Stimulated activated CD8-positive, alpha-beta memory T cell treated with anti-CD3 and anti-CD28 coated beads, Interleukin-12 subunit alpha, Interleukin-12 subunit beta, amount 100 ng/mL, for 4 hours (primary cell): ENCODE measurements around the gene DNMT3B.
"Not testable (repeated sequence)": the region's sequence is repeated elsewhere in the genome, so short reads cannot be mapped to it uniquely, and the experiment has no call there.

Source experiments
- DNase-seq: peaks from one replicate; pipeline ENCODE4 v3.0.0-alpha.2; 2020; ENCODE audit warnings: low read depth

The DNMT3B gene

GRCh38 chr20:32792316-32792715 is 30.1 kb downstream of the DNMT3B start:
- DNase-seq: no peak

DNA sequence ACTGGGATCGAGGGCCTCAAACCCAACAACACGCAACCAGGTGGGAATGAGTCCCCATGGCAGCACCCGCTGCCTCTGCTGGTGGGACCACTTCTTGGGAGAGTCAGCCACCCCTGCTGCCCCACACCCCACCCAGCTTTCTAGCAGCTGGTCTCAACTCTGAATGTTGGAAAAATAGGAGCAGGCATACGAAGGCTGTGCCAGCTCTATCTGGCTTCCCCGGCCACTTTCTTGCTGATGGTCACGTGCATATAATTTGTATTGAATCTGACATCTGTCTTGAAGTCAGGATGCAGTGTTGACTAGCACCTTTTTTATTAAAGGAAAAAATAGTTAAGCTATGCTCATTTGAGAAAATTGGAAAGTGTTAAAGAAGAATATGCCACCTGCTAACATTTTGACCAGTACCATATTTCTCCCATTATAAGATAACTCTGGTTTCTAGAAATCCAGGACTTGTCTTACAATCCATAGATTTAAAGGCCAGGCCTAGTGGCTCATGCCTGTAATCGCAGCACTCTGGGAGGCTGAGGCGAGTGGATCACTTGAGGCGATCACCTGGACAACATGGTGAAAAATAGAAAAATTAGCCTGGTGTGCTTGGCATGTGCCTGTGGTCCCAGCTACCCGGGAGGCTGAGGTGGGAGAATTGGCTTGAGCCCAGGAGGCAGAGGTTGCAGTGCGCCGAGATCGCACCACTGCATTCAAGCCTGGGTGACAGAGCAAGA is 30.7 kb downstream of the DNMT3B start:
- no peak for DNase-seq

- DNase-seq: no peak
These were observed 34.3 kb downstream of the DNMT3B start for GRCh38 chr20:32796383-32796948.

DNA sequence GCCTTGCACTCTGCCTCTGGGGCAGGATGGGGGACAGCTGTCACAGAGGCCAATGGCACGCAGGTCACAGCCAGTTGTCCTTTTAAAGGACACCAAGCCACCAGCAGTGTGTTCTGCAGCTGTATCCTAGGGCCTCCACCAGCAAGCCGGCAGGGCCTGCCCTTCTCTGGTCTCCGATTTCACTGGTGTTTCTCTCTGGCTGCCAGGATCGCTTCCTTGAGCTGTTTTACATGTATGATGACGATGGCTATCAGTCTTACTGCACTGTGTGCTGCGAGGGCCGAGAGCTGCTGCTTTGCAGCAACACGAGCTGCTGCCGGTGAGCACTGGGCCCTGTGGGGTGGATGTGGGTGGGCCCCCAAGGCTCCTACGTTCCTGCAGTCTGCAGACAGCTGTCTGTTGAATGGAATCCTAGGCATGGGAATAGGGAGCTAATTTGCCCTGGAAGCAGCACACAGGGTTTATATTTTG is 34.8 kb downstream of the DNMT3B start:
- DNase-seq: no peak

- DNase-seq: not testable (repeated sequence)
These were observed 35.4 kb downstream of the DNMT3B start for GRCh38 chr20:32797571-32797970.

- DNase-seq: no peak
These were observed 36.1 kb downstream of the DNMT3B start for GRCh38 chr20:32798046-32798981.

GRCh38 chr20:32803092-32803491 is 40.9 kb downstream of the DNMT3B start:
- DNase-seq: no peak

DNA sequence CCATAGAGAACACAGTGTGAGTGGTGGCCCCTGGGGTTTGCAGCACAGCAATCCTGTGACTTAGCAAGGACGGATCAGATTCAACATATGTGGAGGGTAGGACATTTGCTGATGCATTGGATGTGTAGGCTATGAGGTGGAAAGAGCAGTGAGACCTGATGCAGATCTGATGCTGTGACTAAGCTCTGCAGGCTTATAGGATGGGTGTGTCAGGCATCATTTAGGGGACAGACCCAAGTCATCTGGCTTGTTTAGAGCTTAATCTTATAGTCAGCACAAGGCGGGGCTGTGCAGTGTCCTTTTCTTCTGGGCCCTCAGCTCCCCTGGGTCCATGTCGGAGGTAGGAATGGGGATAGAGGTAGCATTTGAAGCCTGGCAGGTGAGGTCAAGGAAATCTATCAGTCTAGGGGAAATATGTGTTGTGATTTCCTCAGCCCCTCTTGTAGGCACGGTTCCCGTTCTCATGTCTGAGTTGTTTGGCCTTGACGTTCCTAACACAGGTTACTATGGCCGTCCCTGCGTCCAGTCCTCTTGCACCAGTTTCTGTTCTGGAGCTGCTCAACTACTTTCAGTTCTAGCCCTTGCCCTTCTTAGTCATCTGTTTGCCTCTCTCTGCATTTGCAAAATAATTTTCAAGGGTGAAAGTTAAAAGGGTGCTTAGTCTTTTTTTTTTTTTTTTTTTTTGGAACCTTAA is 42.0 kb downstream of the DNMT3B start:
- no peak for DNase-seq

- DNase-seq: no peak
These were observed 42.6 kb downstream of the DNMT3B start for GRCh38 chr20:32804817-32805216.

GRCh38 chr20:32805721-32806120 is 43.5 kb downstream of the DNMT3B start:
- no peak for DNase-seq

DNA sequence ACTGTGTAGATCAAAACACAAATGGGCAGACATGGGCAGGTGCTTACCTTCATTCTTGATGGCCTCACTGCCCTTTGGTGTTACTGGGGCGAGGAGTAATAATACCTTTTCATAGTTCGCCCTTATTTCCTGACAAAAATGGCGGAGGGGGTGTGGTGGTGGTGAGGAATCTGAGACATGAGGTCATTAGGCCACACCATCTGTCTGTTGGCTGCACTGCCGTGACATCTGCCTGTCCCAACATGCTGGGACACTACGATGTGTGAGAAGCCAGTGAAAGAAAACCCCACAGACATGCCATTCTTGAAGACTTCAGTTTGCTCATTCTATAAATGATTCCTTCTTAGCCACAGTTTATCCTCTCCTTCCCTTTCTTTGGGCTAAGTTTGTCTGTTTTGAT is 44.2 kb downstream of the DNMT3B start:
- no peak for DNase-seq

- DNase-seq: no peak
These were observed 45.5 kb downstream of the DNMT3B start for GRCh38 chr20:32807706-32808105.

GRCh38 chr20:32808438-32808837 is 46.3 kb downstream of the DNMT3B start:
- no peak for DNase-seq

- no peak for DNase-seq
These were observed 47.7 kb downstream of the DNMT3B start for GRCh38 chr20:32809907-32810306.

DNA sequence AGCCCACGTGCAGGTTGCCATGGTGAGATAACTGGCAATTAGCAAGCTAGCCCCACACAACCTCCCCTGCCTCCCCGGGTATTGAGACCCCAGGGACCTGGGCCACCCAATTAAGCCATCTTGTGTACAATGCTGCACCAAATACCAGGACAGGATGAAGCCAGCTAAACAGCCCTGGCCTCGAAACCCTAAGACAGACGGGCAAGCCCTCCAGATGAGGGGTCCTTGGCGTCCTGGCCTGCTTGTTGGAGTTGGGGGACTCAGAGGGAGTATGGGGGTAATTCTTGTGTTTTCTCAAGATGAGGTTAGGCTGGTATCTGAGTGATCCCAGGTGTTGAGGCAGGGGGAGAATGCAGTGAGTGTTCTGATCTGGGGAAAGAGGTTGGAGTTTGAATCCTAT is 48.8 kb downstream of the DNMT3B start:
- no peak for DNase-seq

DNA sequence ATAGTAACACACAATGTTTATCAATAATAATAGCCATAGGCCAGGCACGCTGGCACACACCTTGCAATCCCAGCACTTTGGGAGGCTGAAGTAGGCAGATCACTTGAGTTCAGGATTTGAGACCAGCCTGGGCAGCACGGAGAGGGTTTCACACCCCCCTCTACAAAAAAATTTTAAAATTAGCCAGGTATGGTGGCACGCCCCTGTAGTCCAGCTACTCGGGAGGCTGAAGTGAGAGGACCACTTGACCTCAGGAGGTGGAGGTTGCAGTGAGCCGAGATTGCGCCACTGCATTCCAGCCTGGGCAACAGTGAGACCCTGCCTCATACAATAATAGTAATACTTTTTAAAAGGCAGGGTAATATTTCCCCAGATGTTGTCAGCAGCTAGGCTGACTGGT is 49.7 kb downstream of the DNMT3B start:
- DNase-seq: no peak

- DNase-seq: no peak
These were observed 58.0 kb downstream of the DNMT3B start for GRCh38 chr20:32819992-32820697.

- no peak for DNase-seq
These were observed 58.7 kb downstream of the DNMT3B start for GRCh38 chr20:32820698-32821377.

GRCh38 chr20:32822225-32822624 is 60.0 kb downstream of the DNMT3B start:
- no peak for DNase-seq

DNA sequence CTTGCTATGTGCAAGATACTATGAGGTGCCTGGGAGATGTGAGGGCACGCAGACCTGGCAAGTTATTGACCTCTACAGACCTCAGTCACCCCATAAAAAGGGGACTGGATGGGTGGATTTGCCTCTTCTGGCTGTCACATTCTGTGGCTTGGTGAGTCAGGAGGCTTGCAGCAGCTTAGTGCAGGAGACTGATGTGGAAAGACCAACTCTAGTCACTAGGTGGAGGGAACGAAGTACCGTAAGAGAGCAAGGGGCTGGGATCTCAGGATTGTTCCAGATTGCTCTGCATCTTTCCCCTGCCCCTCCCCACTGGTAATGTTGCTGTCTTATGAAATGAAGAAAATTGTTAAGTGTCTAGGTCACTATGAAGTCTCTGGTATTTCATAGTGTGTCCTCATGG is 60.9 kb downstream of the DNMT3B start:
- DNase-seq: no peak
